Measurements from ENCODE around the gene THAP12.

The THAP12 gene

DNA sequence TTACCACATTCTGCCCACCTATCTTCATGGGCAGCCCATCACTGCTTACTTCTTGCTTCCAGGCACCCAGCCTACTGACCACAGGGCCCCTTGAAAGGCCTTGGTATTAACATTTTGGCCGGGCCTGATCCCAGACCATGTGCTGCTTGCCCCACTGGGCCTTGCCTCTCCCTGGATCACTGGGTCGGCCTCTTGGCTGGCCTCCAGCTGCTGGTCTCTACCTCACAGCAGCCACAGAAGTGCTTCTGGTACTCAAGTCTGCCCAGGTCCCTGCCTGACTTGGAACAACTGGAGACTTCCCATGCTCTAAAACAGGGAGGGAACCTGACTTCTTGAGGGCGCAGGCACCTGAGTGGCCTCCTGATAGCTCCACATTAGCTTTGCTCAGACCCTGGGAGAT lies 63.6 kb downstream of the THAP12 start:
- no peak for DNase-seq (ENCODE audit: low read depth)
- H3K4me3 ChIP-seq (ENCODE audit: low read depth, low read length) = no peak overlapping the region
- TF ChIP-seq CTCF (IDR thresholded peaks at IDR 0.05; ENCODE audit: low read depth, low read length, missing control alignments) = no peak

GRCh38 chr11:76316726-76317125 lies 64.2 kb downstream of the THAP12 start:
- DNase-seq (ENCODE audit: low read depth) = no peak
- H3K4me3 ChIP-seq (ENCODE audit: low read depth, low read length) = no peak overlapping the region
- TF ChIP-seq CTCF (IDR thresholded peaks at IDR 0.05; ENCODE audit: low read depth, low read length, missing control alignments) = no peak

DNA sequence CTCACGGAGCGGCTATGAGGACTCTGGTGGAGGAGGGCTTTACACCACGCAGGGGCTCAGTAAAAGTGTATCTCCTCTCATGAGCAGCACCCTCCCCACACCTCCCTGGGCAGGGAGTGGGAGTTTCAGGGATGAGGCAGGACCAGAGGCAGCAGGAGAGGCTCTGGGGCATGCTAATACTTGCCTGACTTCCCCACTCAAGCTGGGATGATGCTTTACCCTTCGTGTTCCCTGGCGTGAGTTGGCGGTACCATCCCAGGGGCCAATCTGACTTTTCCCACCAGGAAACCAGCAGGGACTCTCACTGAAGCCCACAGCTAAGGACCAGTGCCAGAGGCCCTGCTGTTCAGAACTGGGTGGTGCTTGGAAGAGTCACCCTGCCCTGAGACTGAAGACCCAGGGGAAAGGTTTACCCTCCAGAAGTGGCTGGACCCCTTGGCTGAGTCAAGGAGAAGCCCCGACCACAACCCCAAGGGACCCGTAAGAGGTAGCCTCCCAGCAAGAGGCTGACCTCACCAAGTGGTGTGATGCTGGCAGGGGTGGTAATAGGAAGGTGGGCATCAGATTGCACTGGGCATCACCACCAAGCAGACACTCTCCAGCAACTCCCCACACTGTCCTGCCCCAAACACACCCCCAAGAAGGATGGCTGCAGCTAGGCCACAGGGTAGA lies 65.6 kb downstream of the THAP12 start:
- DNase-seq (ENCODE audit: low read depth) = no peak
- H3K4me3 ChIP-seq (ENCODE audit: low read depth, low read length) = no peak overlapping the region
- TF ChIP-seq CTCF (IDR thresholded peaks at IDR 0.05; ENCODE audit: low read depth, low read length, missing control alignments) = no peak

- DNase-seq (ENCODE audit: low read depth) = no peak
- TF ChIP-seq CTCF (IDR thresholded peaks at IDR 0.05; ENCODE audit: low read depth, low read length, missing control alignments) = no peak
- H3K4me3 ChIP-seq (ENCODE audit: low read depth, low read length) = no peak overlapping the region
These were observed 66.2 kb downstream of the THAP12 start for GRCh38 chr11:76314741-76315090.

GRCh38 chr11:76313913-76314740 lies 66.8 kb downstream of the THAP12 start:
- DNase-seq (ENCODE audit: low read depth) = no peak
- no peak overlapping the region for H3K4me3 ChIP-seq (ENCODE audit: low read depth, low read length)
- no peak for TF ChIP-seq CTCF (IDR thresholded peaks at IDR 0.05; ENCODE audit: low read depth, low read length, missing control alignments)

DNA sequence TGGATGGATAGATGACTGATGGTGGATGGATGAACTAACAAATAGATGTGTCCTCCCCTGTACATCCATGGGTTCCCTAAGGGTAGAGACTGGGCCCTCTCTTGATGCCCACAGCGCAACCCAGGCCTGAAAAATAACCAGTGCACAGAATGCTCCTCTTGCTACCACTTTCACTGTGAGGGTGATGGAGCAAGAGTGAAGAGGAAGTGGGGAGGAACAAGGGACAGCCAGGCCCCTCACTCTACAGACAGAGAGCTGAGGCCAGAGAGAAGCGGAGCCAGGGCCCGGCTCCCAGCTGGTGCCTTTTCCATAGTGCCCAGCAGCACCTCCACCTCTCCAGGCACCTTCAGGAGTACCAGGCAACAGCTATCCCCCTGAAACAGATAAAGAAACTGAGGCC lies 67.7 kb downstream of the THAP12 start:
- TF ChIP-seq CTCF (IDR thresholded peaks at IDR 0.05; ENCODE audit: low read depth, low read length, missing control alignments) = no peak
- DNase-seq (ENCODE audit: low read depth) = no peak
- no peak overlapping the region for H3K4me3 ChIP-seq (ENCODE audit: low read depth, low read length)

All from GM12864 (cell line).